Stimulated activated naive CD8-positive, alpha-beta T cell treated with anti-CD3 and anti-CD28 coated beads, Interleukin-15, amount 100 ng/mL, for 72 hours (primary cell): ENCODE measurements around the gene FOXJ2.
"Not testable (repeated sequence)": the region's sequence is repeated elsewhere in the genome, so short reads cannot be mapped to it uniquely, and the experiment has no call there.

Source experiments
- ATAC-seq: fragments of 150-1000 bp; cut with Tn5 transposase; 2 replicates; pipeline ENCODE4 v1.10.0; 2021; ENCODE audit warnings: mild to moderate bottlenecking, moderate library complexity
- DNase-seq, 2 donors: peaks; one replicate each; pipeline ENCODE4 v3.0.0; 2021 to 2022
- H3K27ac Mint-ChIP-seq, 2 donors: one replicate each; pipeline ENCODE4 v1.8.0; 2022; ENCODE audit warnings: mild to moderate bottlenecking in 2 of 2, mixed read lengths in 2 of 2, moderate library complexity in 2 of 2
- H3K27me3 Mint-ChIP-seq: one replicate; pipeline ENCODE4 v1.8.0; 2022; ENCODE audit warnings: mixed read lengths
- H3K4me1 Mint-ChIP-seq: one replicate; pipeline ENCODE4 v1.8.0; 2022; ENCODE audit warnings: mild to moderate bottlenecking, mixed read lengths
- H3K4me3 Mint-ChIP-seq, 2 donors: one replicate each; pipeline ENCODE4 v1.8.0; 2022; ENCODE audit warnings: mild to moderate bottlenecking in 2 of 2, mixed read lengths in 2 of 2, moderate library complexity in 1 of 2
- H3K9me3 Mint-ChIP-seq, 2 donors: one replicate each; pipeline ENCODE4 v1.8.0; 2022; ENCODE audit warnings: mixed read lengths in 2 of 2

FOXJ2 gene

DNA sequence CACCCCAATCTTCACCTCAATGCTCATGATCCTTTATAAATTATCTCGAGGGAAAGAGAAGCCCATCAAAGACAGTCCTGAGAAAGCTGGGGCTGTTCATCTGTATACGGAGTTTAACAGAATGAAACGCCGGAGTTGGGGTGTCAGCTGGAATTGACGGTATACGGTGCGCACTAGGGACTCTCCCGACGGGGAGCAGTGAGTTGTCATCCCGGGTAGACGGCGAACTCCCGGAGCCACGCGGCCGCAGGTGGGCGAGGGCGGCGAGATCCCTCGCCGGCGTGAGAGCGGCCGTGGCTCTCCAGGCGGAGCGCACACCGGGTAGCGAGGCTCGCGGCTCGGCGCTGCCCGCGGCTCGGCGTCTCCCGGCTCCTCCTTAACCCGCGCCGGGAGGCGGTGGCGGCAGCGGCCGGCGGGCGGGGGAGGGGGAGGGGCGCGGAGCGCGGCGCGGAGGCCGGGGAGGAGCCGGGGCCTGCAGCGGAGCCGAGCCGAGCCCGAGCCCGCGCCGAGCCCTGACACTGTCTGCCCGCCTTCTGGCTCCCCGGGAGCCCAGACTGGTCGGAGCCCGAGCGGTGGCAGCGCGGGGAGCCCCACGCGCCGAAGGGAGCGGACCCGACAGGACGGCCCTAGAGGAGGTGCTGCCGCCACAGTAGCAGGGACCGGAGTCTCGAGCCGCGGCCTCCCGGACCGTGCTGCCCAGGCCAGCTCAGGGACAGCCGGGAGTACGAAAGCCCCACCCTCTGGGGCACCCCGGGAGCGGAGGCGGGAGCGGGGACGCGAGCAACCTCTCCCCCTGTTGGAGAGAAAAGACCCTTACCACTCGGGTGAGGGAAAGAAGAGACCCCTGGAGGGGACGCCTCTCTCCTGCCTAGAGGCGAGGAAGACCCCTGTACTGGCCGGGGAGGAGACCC is at the start of gene FOXJ2:
TSS of gene FOXJ2 (plus strand) at position 475 of the 911 bp plus-strand sequence. CDS start 7,117 bp downstream, outside the sequence.
- H3K27ac Mint-ChIP-seq, result peak within 1 kb of the TSS; percentile 70 to 93

GRCh38 chr12:7983019-7983418 is 49.5 kb upstream of the FOXJ2 start:
- DNase-seq, H3K4me1 Mint-ChIP-seq, H3K27me3 Mint-ChIP-seq, ATAC-seq, H3K9me3 Mint-ChIP-seq, H3K4me3 Mint-ChIP-seq, H3K27ac Mint-ChIP-seq: not testable (repeated sequence)

More for the DNA sequence above, at the start of gene FOXJ2:
- DNase-seq (peak; percentile 75), ATAC-seq (peak; percentile 92)
- Mint-ChIP-seq H3K4me3 (peak within 1 kb of the TSS; percentile 90), H3K4me1 (peaks cover 62% of the 10 kb centered on the region), H3K27me3 (no peaks in the 10 kb centered on the region), H3K9me3 (no peaks in the 10 kb centered on the region)

DNA sequence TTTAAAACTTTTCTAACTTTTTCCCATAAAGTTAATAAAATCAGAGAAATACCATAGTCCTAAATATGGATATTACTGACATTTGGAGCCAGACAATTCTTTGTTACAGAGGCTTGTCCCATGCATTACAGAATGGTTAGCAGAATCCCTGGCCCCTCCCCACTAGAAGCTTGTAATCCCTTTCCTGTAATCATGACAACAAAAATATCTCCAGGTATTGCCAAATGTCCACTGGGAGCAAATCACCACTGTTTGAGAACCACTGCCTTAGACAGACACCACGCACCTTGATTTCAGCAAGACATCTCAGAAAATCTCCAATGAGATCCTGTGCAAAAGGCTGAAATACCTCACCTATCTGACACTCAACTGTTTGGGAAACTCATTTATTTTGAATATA is 49.1 kb upstream of the FOXJ2 start:
- H3K4me1 Mint-ChIP-seq, DNase-seq, H3K27me3 Mint-ChIP-seq, ATAC-seq, H3K4me3 Mint-ChIP-seq, H3K27ac Mint-ChIP-seq, H3K9me3 Mint-ChIP-seq: not testable (repeated sequence)

- DNase-seq, result no peak
- peaks cover 14% of the 10 kb centered on the region for H3K4me1 Mint-ChIP-seq
- no peaks in the 10 kb centered on the region for H3K27me3 Mint-ChIP-seq
- H3K27ac Mint-ChIP-seq, result no peak overlapping the region
- no peak overlapping the region for H3K4me3 Mint-ChIP-seq
- H3K9me3 Mint-ChIP-seq, result no peaks in the 10 kb centered on the region
- no peak for ATAC-seq
Measured at GRCh38 chr12:7984900-7985299, 47.6 kb upstream of the FOXJ2 start.

DNA sequence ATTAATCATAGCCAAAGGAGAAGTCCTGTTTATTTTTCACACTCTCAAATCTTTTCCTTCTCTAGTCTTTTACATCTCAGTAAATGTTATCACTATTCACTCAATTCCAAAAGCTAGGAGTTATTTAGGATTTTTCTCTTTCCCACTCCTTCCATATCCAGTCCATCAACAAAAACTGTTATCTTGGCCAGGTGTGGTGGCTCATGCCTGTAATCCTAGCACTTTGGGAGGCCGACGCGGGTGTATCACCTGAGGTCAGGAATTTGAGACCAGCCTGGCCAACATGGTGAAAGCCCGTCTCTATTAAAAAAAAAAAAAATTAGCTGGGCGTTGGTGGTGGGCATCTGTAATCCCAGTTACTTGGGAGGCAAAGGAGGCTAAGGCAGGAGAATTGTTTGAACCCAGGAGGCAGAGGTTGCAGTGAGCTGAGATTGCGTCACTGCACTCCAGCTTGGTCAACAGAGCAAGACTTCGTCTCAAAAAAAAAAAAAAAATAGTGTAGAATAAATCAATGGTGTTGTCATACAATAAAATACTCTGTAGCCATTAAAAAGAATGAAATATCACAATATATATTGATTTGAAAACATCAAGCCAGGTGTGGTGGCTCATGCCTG is 46.6 kb upstream of the FOXJ2 start:
- no peak overlapping the region for H3K27ac Mint-ChIP-seq

DNA sequence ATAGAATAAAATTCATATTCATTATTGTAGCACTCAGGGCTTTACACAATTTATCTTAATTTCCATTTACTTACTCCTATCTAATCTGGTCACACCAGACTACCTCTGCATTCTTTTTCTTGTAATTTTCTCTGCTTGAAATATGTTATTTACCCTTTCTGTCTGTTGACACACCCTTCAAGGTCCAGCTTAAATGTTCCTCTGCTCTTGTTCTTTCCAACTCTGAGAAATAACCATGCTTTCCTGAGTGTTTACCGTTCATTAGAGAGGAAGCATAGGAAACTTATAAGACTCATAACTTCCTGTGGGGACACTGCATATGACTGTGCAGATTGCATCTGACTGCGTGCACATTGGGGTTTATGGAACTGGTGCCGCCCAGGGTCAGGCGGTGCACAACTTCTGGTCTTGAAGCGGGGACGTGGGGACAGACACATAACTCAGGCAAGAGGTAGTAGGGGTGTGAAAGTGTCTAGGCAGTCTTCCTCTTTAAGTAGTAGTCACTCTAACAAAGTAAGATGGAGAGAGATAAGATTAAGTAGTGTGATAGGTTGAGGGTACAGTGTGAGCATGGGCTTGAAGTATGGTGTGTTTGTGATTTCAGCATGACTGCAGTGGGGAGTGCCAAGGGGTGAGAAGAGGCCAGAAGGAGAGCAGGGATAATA is 42.6 kb upstream of the FOXJ2 start:
- peaks cover 33% of the 10 kb centered on the region for H3K4me1 Mint-ChIP-seq
- DNase-seq (peak; percentile 53 to 75), ATAC-seq (peak; percentile 97)
- no peaks in the 10 kb centered on the region for H3K27me3 Mint-ChIP-seq
- peak overlapping the region; percentile 57 to 80 for H3K4me3 Mint-ChIP-seq
- peak overlapping the region; percentile 87 to 98 for H3K27ac Mint-ChIP-seq
- no peaks in the 10 kb centered on the region for H3K9me3 Mint-ChIP-seq

More for the DNA sequence above, 46.6 kb upstream of the FOXJ2 start:
- H3K9me3 Mint-ChIP-seq, result no peaks in the 10 kb centered on the region
- no peak overlapping the region for H3K4me3 Mint-ChIP-seq
- H3K27me3 Mint-ChIP-seq, result no peaks in the 10 kb centered on the region
- no peak for ATAC-seq
- no peak for DNase-seq
- peaks cover 24% of the 10 kb centered on the region for H3K4me1 Mint-ChIP-seq

GRCh38 chr12:7991535-7991934 is 41.0 kb upstream of the FOXJ2 start:
- no peaks in the 10 kb centered on the region for H3K27me3 Mint-ChIP-seq
- peak overlapping the region; percentile 13 to 16 for H3K27ac Mint-ChIP-seq
- no peak for ATAC-seq
- no peak for DNase-seq
- H3K4me3 Mint-ChIP-seq, result peak overlapping the region; percentile 6 to 41
- peaks cover 0 to under 1% of the 10 kb centered on the region in 2 donors for H3K9me3 Mint-ChIP-seq
- peaks cover 33% of the 10 kb centered on the region for H3K4me1 Mint-ChIP-seq

DNA sequence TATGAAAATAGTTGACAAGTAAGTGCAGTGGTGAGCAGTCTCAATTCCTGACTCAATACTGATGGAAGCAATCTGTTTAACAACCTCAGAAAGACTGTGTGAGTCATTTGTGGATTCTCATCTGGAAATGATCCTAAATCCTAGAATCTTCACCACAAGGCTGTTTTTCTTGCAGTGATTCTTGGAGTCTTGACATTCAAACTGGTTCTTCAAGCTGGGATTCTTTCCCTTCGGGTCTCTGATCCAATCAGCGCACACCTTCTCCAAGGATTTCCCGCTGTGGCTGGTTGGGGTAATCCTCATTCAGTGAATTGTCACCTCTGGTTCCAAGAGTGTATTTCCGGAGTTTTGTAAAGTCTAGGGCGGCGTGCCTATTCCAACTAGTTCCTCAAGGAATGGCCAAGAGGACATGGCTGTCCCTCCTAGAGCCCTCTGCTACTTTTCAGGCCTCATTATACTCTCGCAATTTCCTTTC is 37.7 kb upstream of the FOXJ2 start:
- Mint-ChIP-seq H3K27me3 (no peaks in the 10 kb centered on the region), H3K27ac (no peak overlapping the region), H3K4me3 (no peak overlapping the region), H3K9me3 (peaks cover 4 to 7% of the 10 kb centered on the region in 2 donors), H3K4me1 (peaks cover 21% of the 10 kb centered on the region)
- DNase-seq (no peak), ATAC-seq (peak; percentile 13)

DNA sequence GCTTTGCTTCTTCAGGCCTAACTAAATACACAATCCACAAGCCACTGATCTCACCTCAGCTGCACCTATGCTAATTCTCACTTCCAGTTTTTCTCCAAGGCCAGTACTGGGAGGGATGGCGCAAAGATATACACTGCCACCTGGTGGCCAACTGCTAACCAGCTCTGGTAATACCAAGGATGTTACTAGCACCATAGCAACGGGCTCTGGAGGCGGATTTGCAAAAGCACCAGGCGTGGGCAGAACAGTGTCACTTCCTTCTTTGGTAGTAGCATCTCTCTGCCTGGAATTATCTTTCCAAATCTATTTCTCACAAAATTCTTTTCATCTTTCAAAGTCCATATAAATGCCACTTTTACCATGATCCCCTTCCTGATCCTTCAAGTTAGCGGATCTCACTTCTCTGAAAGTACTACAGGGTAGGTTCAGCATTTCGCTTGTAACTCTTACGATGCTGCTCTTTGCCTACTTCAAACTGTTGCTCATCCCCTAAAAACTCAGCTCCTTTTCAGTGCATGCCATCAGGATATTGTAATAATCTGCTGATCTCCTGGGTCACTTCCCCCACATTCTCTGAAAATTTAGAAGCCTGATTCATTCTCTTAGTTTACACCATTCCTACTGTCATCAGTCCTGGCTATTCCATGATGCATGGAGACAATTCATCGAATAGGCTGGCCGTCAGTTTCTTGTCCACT is 37.1 kb upstream of the FOXJ2 start:
- ATAC-seq (peak; percentile 99), DNase-seq (peak; percentile 70 to 85)
- no peaks in the 10 kb centered on the region for H3K27me3 Mint-ChIP-seq
- peaks cover 14% of the 10 kb centered on the region for H3K4me1 Mint-ChIP-seq
- peaks cover 4 to 7% of the 10 kb centered on the region in 2 donors for H3K9me3 Mint-ChIP-seq
- no peak overlapping the region for H3K4me3 Mint-ChIP-seq
- H3K27ac Mint-ChIP-seq, result no peak overlapping the region

- ATAC-seq, H3K27ac Mint-ChIP-seq, H3K9me3 Mint-ChIP-seq, H3K27me3 Mint-ChIP-seq, H3K4me3 Mint-ChIP-seq: not testable (repeated sequence)
- peaks cover 10% of the 10 kb centered on the region for H3K4me1 Mint-ChIP-seq
- peak in 1 of 2 donors; percentile 21 for DNase-seq
Measured at GRCh38 chr12:8000827-8001226, 31.7 kb upstream of the FOXJ2 start.

DNA sequence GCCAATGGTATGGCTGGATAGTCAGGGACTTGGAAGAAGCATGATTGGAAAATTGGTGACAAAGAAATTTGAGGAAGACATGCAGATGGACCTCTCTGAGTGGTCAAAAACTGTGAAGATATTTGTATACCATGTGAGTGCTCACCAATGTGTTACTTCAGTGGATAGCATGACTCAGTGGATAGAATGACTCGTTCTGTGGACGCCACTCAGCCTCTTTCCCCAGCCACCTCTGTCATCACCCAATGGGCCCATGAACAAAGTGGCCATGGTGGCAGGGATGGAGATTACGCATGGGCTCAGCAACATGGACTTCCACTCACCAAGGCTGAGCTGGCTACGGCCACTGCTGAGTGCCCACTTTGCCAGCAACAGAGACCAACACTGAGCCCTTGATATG is 31.0 kb upstream of the FOXJ2 start:
- H3K9me3 Mint-ChIP-seq, H3K4me3 Mint-ChIP-seq, H3K27me3 Mint-ChIP-seq, H3K27ac Mint-ChIP-seq: not testable (repeated sequence)
- peaks cover 10% of the 10 kb centered on the region for H3K4me1 Mint-ChIP-seq
- peak in 1 of 2 donors; percentile 18 for DNase-seq
- peak; percentile 58 for ATAC-seq

GRCh38 chr12:8004897-8005296 is 27.6 kb upstream of the FOXJ2 start:
- peaks cover 10% of the 10 kb centered on the region for H3K4me1 Mint-ChIP-seq
- ATAC-seq, H3K27ac Mint-ChIP-seq, DNase-seq, H3K9me3 Mint-ChIP-seq, H3K27me3 Mint-ChIP-seq, H3K4me3 Mint-ChIP-seq: not testable (repeated sequence)

DNA sequence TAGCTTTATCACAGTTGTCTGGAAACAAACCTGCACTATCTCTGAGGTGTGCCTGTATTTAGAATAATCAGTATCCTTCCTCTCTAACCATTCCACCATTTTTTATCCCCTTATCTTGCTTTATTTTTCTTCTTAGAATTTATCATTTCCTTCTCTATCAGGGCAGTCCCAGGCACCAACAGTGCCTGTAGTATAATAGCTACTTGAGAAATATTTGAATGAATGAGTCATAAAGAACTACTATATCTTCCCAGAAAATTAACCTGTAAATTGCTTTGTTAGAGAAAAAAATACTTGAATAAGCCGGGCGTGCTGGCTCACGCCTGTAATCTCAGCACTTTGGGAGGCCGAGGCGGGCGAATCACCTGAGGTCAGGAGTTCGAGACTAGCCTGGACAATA is 21.2 kb upstream of the FOXJ2 start:
- ATAC-seq, result no peak
- no peak overlapping the region for H3K4me3 Mint-ChIP-seq
- H3K27ac Mint-ChIP-seq, result no peak overlapping the region
- no peak for DNase-seq
- H3K27me3 Mint-ChIP-seq, result peaks cover 19% of the 10 kb centered on the region
- no peaks in the 10 kb centered on the region for H3K9me3 Mint-ChIP-seq
- no peaks in the 10 kb centered on the region for H3K4me1 Mint-ChIP-seq

DNA sequence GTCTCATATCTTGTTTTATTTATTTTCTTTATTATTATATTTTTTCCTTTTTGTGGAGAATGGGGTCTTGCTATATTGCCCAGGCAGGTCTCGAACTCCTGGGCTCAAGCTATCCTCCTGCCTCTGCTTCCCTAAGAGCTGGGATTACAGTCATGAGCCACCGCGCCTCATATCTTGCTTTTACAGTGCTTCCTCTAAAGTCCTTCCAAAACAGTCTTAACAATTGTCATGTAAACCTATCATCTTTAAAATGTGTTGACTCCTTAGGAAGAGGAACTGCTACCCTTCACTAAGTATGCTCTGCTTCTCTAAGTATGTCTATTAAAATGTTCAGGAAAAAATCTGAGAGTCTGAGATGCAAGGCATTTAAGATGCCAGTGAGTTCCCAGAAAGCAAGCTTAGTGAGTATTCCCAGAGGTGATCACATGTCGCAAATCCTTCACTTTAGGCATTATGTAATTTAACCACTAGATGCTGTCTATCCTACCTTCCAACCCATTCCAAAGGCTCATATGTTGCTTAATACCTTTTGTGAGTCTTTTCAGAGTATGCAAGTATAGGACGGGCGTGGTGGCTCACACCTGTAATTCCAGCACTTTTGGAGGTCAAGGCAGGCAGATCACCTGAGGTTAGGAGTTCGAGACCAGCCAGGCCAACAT is 19.7 kb upstream of the FOXJ2 start:
- ATAC-seq (no peak), DNase-seq (no peak)
- H3K4me1 Mint-ChIP-seq, result no peaks in the 10 kb centered on the region
- no peak overlapping the region for H3K27ac Mint-ChIP-seq
- H3K9me3 Mint-ChIP-seq, result no peaks in the 10 kb centered on the region
- no peak overlapping the region for H3K4me3 Mint-ChIP-seq
- peaks cover 30% of the 10 kb centered on the region for H3K27me3 Mint-ChIP-seq

DNA sequence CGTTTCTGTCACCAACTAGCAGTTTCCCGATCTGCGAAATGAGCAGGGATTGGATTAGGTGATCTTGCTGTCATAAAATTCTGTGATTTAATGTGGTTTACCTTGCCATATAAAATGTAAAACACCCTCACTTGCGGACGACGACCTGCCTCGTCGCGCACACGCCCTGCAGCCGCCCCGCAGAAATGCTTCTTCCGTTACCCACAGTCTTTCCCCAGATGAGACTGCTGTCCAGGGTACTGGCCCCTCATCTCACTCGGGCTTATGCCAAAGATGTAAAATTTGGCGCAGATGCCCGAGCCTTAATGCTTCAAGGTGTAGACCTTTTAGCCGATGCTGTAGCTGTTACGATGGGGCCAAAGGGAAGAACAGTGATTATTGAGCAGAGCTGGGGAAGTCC is 17.7 kb upstream of the FOXJ2 start:
- ATAC-seq (no peak), DNase-seq (no peak)
- Mint-ChIP-seq H3K9me3 (no peaks in the 10 kb centered on the region), H3K27me3 (peaks cover 30% of the 10 kb centered on the region), H3K4me3 (no peak overlapping the region), H3K27ac (no peak overlapping the region), H3K4me1 (peaks cover 7% of the 10 kb centered on the region)
